ENCODE results near the gene TMEM235. TPM values are rescaled to one million over a fixed set of nuclear protein-coding genes. Genes with fewer than 3 reads are reported as not detected.
"Not testable (repeated sequence)": the region's sequence is repeated elsewhere in the genome, so short reads cannot be mapped to it uniquely, and the experiment has no call there.

TMEM235 gene
- polyA plus RNA-seq, 1 donor: not detected

GRCh38 chr17:78238823-78239488, 7.5 kb downstream of the TMEM235 start:
- DNase-seq (ENCODE audit: low read depth): no peak

GRCh38 chr17:78239489-78239931, 8.1 kb downstream of the TMEM235 start:
- no peak for DNase-seq (ENCODE audit: low read depth)

GRCh38 chr17:78240012-78240655, 8.7 kb downstream of the TMEM235 start:
- no peak for DNase-seq (ENCODE audit: low read depth)

GRCh38 chr17:78240839-78241238, 9.4 kb downstream of the TMEM235 start:
- DNase-seq (ENCODE audit: low read depth): no peak

- no peak for DNase-seq (ENCODE audit: low read depth)
These were observed 10.0 kb downstream of the TMEM235 start for GRCh38 chr17:78241277-78242023.

GRCh38 chr17:78242024-78242742, 10.8 kb downstream of the TMEM235 start:
- DNase-seq (ENCODE audit: low read depth): no peak

- DNase-seq (ENCODE audit: low read depth): no peak
These were observed 15.9 kb downstream of the TMEM235 start for GRCh38 chr17:78247304-78247703.

GRCh38 chr17:78248051-78248914, 16.9 kb downstream of the TMEM235 start:
- no peak for DNase-seq (ENCODE audit: low read depth)

GRCh38 chr17:78249074-78249817, 17.8 kb downstream of the TMEM235 start:
- no peak for DNase-seq (ENCODE audit: low read depth)

- DNase-seq (ENCODE audit: low read depth): no peak
These were observed 18.7 kb downstream of the TMEM235 start for GRCh38 chr17:78249818-78250806.

GRCh38 chr17:78250891-78251772, 19.7 kb downstream of the TMEM235 start:
- DNase-seq (ENCODE audit: low read depth): peak; percentile 41

GRCh38 chr17:78251773-78252103, 20.3 kb downstream of the TMEM235 start:
- no peak for DNase-seq (ENCODE audit: low read depth)

- DNase-seq (ENCODE audit: low read depth): no peak
These were observed 20.7 kb downstream of the TMEM235 start for GRCh38 chr17:78252111-78252634.

- no peak for DNase-seq (ENCODE audit: low read depth)
These were observed 21.5 kb downstream of the TMEM235 start for GRCh38 chr17:78252701-78253635.

- DNase-seq (ENCODE audit: low read depth): not testable (repeated sequence)
These were observed 22.2 kb downstream of the TMEM235 start for GRCh38 chr17:78253636-78253945.

- DNase-seq (ENCODE audit: low read depth): peak; percentile 62
These were observed 22.7 kb downstream of the TMEM235 start for GRCh38 chr17:78253946-78254672.
